WTC11 (cell line): Measurements from ENCODE around the gene UNC13D. TPM values are rescaled to one million over a fixed set of nuclear protein-coding genes. Genes with fewer than 3 reads are reported as not detected.

ENCODE experiments used
- ATAC-seq: fragments of 200-7000 bp; cut with Tn5 transposase; 2 replicates; pipeline ENCODE4 v1.10.0; 2021; ENCODE audit warnings: mild to moderate bottlenecking, moderate library complexity
- CTCF ChIA-PET: fragments of 300-600 bp; sonication (Branson Sonifier 250); formaldehyde crosslinking; loops from one replicate; lab custom pipeline; 2021; ENCODE audit warnings: antibody characterized with exemption; lab: Charles Lee
- POLR2A ChIA-PET: fragments of 350-600 bp; sonication (Branson Sonifier 250); formaldehyde crosslinking; loops from one replicate; lab custom pipeline; 2021; ENCODE audit warnings: antibody characterized with exemption; lab: Charles Lee
- DNase-seq: peaks from one replicate; pipeline ENCODE4 v3.0.0; 2021; ENCODE audit warnings: low spot score
- H3K27ac Mint-ChIP-seq: 2 replicates; pipeline ENCODE4 v1.8.0; 2021; ENCODE audit warnings: mixed read lengths
- H3K27me3 Mint-ChIP-seq: 2 replicates; pipeline ENCODE4 v1.8.0; 2021; ENCODE audit warnings: low read depth, mild to moderate bottlenecking, moderate library complexity, mixed read lengths
- H3K36me3 Mint-ChIP-seq: 2 replicates; pipeline ENCODE4 v1.8.0; 2021; ENCODE audit warnings: mixed read lengths
- H3K4me1 Mint-ChIP-seq: 2 replicates; pipeline ENCODE4 v1.8.0; 2022; ENCODE audit warnings: mixed read lengths
- H3K4me3 Mint-ChIP-seq: 2 replicates; pipeline ENCODE4 v1.8.0; 2021; ENCODE audit warnings: mild to moderate bottlenecking, moderate library complexity, mixed read lengths
- H3K9me3 Mint-ChIP-seq: 2 replicates; pipeline ENCODE4 v1.8.0; 2021; ENCODE audit warnings: mixed read lengths
- ATF1 ChIP-seq: sonication (generic); formaldehyde crosslinking; IDR thresholded peaks from 2 replicates; pipeline ENCODE4 v1.8.1; 2023; ENCODE audit warnings: mild to moderate bottlenecking, moderate library complexity, missing genetic modification reagents
- FOXP1 ChIP-seq: sonication (generic); formaldehyde crosslinking; IDR thresholded peaks from 2 replicates; pipeline ENCODE4 v1.8.0; 2022; ENCODE audit warnings: missing genetic modification reagents, mild to moderate bottlenecking, moderate library complexity, borderline replicate concordance
- NFYB ChIP-seq: sonication (generic); formaldehyde crosslinking; conservative IDR thresholded peaks from 2 replicates; pipeline ENCODE4 v1.8.0; 2022; ENCODE audit warnings: low read depth, missing genetic modification reagents
- PRRX2 ChIP-seq: fragments of 250-450 bp; sonication (Bioruptor Pico); IDR thresholded peaks from 2 replicates; pipeline ENCODE4 v1.8.0; 2021; ENCODE audit warnings: mild to moderate bottlenecking
- SMAD4 ChIP-seq: sonication (generic); formaldehyde crosslinking; IDR thresholded peaks from 2 replicates; pipeline ENCODE4 v1.8.0; 2022; ENCODE audit warnings: mild to moderate bottlenecking, missing genetic modification reagents
- TEAD4 ChIP-seq: sonication (generic); formaldehyde crosslinking; IDR thresholded peaks from 2 replicates; pipeline ENCODE4 v1.8.0; 2022; ENCODE audit warnings: mild to moderate bottlenecking, missing genetic modification reagents
- ZNF121 ChIP-seq: sonication (generic); formaldehyde crosslinking; IDR thresholded peaks from 2 replicates; pipeline ENCODE4 v1.8.0; 2023; ENCODE audit warnings: missing genetic modification reagents
- ZNF671 ChIP-seq: fragments of 250-450 bp; sonication (Bioruptor Pico); IDR thresholded peaks from 2 replicates; pipeline ENCODE4 v1.8.0; 2021; ENCODE audit warnings: mild to moderate bottlenecking
- total RNA-seq: library from RNA; stranded (reverse); gene quantifications from 3 replicates; pipeline ENCODE4 v1.2.3, GENCODE V29; 2021
- TF ChIP-seq, protein P1 (sequence below): sonication (generic); formaldehyde crosslinking; IDR thresholded peaks from 2 replicates; pipeline ENCODE4 v1.8.1; 2023; ENCODE audit warnings: mild to moderate bottlenecking, moderate library complexity, missing genetic modification reagents
- TF ChIP-seq, protein P2 (sequence below): sonication (generic); formaldehyde crosslinking; IDR thresholded peaks from 2 replicates; pipeline ENCODE4 v1.8.0; 2023; ENCODE audit warnings: mild to moderate bottlenecking, missing genetic modification reagents
- TF ChIP-seq, protein P3 (sequence below): sonication (generic); formaldehyde crosslinking; IDR thresholded peaks from 2 replicates; pipeline ENCODE4 v1.8.1; 2022; ENCODE audit warnings: low read depth, missing genetic modification reagents, borderline replicate concordance
- TF ChIP-seq, protein P4 (sequence below): sonication (generic); formaldehyde crosslinking; conservative IDR thresholded peaks from 2 replicates; pipeline ENCODE4 v1.8.1; 2022; ENCODE audit warnings: mild to moderate bottlenecking, missing genetic modification reagents
- TF ChIP-seq, protein P5 (sequence below): sonication (generic); formaldehyde crosslinking; IDR thresholded peaks from 2 replicates; pipeline ENCODE4 v1.8.0; 2022; ENCODE audit warnings: mild to moderate bottlenecking, missing genetic modification reagents
- TF ChIP-seq, protein P6 (sequence below): sonication (generic); formaldehyde crosslinking; IDR thresholded peaks from 2 replicates; pipeline ENCODE4 v1.8.0; 2023; ENCODE audit warnings: missing genetic modification reagents, mild to moderate bottlenecking, borderline replicate concordance
- TF ChIP-seq, protein P7 (sequence below): sonication (generic); formaldehyde crosslinking; IDR thresholded peaks from 2 replicates; pipeline ENCODE4 v1.8.0; 2022; ENCODE audit warnings: mild to moderate bottlenecking, missing genetic modification reagents

UNC13D gene
- total RNA-seq, 1 experiment from 2014 or later = 13.1 TPM

DNA sequence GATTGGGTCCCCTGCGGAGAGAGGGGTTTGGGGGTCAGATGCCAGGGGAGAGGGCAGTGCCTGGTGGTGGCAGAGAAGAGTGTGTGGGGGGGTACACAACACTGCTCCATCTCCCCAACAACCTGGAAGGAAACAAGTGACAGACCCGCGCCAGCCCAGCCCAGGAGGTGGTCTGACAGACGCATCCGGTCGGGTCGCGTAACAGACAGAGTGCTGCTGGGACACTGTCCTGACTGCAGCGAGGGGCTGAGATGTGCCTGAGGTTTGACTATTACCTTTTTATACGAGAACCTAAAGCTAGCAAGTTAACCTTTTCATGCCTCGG, 16.2 kb downstream of the UNC13D start:
- Mint-ChIP-seq H3K9me3 (no peaks in the 10 kb centered on the region), H3K27ac (peak overlapping the region; percentile 63), H3K36me3 (peaks cover 5% of the 10 kb centered on the region; the same call in 1 of the 2 replicates), H3K27me3 (no peaks in the 10 kb centered on the region), H3K4me3 (peak overlapping the region; percentile 47), H3K4me1 (peaks cover 29% of the 10 kb centered on the region)
- TF ChIP-seq, protein P1, sequence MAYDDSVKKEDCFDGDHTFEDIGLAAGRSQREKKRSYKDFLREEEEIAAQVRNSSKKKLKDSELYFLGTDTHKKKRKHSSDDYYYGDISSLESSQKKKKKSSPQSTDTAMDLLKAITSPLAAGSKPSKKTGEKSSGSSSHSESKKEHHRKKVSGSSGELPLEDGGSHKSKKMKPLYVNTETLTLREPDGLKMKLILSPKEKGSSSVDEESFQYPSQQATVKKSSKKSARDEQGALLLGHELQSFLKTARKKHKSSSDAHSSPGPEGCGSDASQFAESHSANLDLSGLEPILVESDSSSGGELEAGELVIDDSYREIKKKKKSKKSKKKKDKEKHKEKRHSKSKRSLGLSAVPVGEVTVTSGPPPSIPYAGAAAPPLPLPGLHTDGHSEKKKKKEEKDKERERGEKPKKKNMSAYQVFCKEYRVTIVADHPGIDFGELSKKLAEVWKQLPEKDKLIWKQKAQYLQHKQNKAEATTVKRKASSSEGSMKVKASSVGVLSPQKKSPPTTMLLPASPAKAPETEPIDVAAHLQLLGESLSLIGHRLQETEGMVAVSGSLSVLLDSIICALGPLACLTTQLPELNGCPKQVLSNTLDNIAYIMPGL = peak; percentile 1; the same call in 1 of the 2 replicates
- TF ChIP-seq, protein P2, sequence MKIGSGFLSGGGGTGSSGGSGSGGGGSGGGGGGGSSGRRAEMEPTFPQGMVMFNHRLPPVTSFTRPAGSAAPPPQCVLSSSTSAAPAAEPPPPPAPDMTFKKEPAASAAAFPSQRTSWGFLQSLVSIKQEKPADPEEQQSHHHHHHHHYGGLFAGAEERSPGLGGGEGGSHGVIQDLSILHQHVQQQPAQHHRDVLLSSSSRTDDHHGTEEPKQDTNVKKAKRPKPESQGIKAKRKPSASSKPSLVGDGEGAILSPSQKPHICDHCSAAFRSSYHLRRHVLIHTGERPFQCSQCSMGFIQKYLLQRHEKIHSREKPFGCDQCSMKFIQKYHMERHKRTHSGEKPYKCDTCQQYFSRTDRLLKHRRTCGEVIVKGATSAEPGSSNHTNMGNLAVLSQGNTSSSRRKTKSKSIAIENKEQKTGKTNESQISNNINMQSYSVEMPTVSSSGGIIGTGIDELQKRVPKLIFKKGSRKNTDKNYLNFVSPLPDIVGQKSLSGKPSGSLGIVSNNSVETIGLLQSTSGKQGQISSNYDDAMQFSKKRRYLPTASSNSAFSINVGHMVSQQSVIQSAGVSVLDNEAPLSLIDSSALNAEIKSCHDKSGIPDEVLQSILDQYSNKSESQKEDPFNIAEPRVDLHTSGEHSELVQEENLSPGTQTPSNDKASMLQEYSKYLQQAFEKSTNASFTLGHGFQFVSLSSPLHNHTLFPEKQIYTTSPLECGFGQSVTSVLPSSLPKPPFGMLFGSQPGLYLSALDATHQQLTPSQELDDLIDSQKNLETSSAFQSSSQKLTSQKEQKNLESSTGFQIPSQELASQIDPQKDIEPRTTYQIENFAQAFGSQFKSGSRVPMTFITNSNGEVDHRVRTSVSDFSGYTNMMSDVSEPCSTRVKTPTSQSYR = 0 out of 2 replicates have a peak, but pooled peaks have one; percentile 4
- 0 out of 2 replicates have a peak, but pooled peaks have one; percentile 15 for TF ChIP-seq ATF1 (CRISPR knock-in tag)
- TF ChIP-seq, protein P3, sequence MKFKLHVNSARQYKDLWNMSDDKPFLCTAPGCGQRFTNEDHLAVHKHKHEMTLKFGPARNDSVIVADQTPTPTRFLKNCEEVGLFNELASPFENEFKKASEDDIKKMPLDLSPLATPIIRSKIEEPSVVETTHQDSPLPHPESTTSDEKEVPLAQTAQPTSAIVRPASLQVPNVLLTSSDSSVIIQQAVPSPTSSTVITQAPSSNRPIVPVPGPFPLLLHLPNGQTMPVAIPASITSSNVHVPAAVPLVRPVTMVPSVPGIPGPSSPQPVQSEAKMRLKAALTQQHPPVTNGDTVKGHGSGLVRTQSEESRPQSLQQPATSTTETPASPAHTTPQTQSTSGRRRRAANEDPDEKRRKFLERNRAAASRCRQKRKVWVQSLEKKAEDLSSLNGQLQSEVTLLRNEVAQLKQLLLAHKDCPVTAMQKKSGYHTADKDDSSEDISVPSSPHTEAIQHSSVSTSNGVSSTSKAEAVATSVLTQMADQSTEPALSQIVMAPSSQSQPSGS (CRISPR knock-in tag) = no peak
- DNase-seq (no peak), ATAC-seq (no peak)
- ChIA-PET CTCF (interaction anchor here (0.7 to 5.5 kb wide), 20 partner anchors 9 to 325 kb away, joined by 3 to 180 read pairs (median 12); partner anchors contain the start of genes GALK1, TRIM47, UNC13D and UNK), POLR2A (interaction anchor here (0.6 to 1.7 kb wide), 6 partner anchors 11 to 50 kb away, joined by 3 to 4 read pairs (median 3); partner anchors contain the start of genes UNC13D, UNK and WBP2)

DNA sequence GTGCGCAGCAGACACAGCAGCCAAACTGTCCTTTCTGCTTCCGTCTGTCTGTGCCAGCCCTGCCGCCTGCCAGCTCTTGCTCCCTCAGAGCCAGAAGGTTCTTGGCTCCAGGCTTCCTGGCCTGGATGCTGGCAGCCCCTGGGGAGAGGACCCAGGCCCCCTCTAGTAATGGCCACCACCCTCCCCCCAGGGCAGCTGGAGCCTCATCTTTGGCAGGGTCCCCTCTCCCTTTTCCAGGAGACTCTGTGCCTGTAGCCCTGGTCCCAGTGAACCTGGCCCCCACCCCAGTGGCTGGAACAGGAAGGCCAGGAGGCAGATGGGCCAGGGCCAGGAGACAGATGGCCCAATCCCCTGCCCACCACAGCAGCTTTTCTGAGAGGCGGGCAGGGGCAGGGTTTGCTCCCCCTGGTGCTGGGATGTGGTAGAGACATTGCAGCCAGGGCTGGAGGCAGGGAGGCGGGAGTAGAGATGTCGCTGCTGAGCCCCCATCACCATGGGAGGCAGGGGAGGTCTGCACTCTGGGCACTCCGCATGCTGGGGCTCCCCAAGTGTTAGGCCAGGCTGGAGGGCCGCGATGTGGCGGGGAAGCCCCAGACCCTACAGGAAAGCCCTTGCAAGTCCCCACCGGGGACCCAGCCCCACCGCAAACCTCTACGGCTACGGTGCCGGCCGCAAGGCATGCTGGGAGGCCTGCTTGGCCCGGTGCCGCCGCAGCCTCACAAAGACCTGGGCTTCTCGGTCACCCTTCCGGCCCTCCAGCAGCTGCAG, 16.7 kb downstream of the UNC13D start:
- Mint-ChIP-seq H3K4me3 (peak overlapping the region; percentile 47), H3K36me3 (peaks cover 5% of the 10 kb centered on the region; the same call in 1 of the 2 replicates), H3K27ac (peak overlapping the region; percentile 63; the same call in 1 of the 2 replicates), H3K4me1 (peaks cover 27% of the 10 kb centered on the region), H3K27me3 (no peaks in the 10 kb centered on the region), H3K9me3 (no peaks in the 10 kb centered on the region)
- peak; percentile 74 for ATAC-seq
- ChIA-PET POLR2A (interaction anchor here (0.6 to 1.7 kb wide), 6 partner anchors 11 to 74 kb away, joined by 3 to 4 read pairs (median 4); partner anchors contain the start of genes UNC13D, UNK and WBP2), CTCF (interaction anchor here (0.6 to 5.5 kb wide), 46 partner anchors 9 to 866 kb away, joined by 3 to 180 read pairs (median 4); partner anchors contain the start of genes GALK1, TRIM47, TRIM65 and UNC13D)
- peak; percentile 91 for DNase-seq
- no peak for TF ChIP-seq NFYB
- TF ChIP-seq, protein P4, sequence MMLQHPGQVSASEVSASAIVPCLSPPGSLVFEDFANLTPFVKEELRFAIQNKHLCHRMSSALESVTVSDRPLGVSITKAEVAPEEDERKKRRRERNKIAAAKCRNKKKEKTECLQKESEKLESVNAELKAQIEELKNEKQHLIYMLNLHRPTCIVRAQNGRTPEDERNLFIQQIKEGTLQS (CRISPR knock-in tag) = no peak
- peak; percentile 79; the same call in 1 of the 2 replicates for TF ChIP-seq FOXP1
- no peak for TF ChIP-seq TEAD4 (CRISPR knock-in tag)
- TF ChIP-seq ZNF121 (CRISPR knock-in tag) = peak; percentile 45; the same call in 1 of the 2 replicates
- TF ChIP-seq, protein P5, sequence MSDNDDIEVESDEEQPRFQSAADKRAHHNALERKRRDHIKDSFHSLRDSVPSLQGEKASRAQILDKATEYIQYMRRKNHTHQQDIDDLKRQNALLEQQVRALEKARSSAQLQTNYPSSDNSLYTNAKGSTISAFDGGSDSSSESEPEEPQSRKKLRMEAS = peak; percentile 69; the same call in 1 of the 2 replicates
- 0 out of 2 replicates have a peak, but pooled peaks have one; percentile 45 for TF ChIP-seq ZNF671 (CRISPR knock-in tag)
- 0 out of 2 replicates have a peak, but pooled peaks have one; percentile 16 for TF ChIP-seq ATF1 (CRISPR knock-in tag)
- TF ChIP-seq, protein P2 = 0 out of 2 replicates have a peak, but pooled peaks have one; percentile 40
- TF ChIP-seq SMAD4 = no peak
- TF ChIP-seq, protein P6, sequence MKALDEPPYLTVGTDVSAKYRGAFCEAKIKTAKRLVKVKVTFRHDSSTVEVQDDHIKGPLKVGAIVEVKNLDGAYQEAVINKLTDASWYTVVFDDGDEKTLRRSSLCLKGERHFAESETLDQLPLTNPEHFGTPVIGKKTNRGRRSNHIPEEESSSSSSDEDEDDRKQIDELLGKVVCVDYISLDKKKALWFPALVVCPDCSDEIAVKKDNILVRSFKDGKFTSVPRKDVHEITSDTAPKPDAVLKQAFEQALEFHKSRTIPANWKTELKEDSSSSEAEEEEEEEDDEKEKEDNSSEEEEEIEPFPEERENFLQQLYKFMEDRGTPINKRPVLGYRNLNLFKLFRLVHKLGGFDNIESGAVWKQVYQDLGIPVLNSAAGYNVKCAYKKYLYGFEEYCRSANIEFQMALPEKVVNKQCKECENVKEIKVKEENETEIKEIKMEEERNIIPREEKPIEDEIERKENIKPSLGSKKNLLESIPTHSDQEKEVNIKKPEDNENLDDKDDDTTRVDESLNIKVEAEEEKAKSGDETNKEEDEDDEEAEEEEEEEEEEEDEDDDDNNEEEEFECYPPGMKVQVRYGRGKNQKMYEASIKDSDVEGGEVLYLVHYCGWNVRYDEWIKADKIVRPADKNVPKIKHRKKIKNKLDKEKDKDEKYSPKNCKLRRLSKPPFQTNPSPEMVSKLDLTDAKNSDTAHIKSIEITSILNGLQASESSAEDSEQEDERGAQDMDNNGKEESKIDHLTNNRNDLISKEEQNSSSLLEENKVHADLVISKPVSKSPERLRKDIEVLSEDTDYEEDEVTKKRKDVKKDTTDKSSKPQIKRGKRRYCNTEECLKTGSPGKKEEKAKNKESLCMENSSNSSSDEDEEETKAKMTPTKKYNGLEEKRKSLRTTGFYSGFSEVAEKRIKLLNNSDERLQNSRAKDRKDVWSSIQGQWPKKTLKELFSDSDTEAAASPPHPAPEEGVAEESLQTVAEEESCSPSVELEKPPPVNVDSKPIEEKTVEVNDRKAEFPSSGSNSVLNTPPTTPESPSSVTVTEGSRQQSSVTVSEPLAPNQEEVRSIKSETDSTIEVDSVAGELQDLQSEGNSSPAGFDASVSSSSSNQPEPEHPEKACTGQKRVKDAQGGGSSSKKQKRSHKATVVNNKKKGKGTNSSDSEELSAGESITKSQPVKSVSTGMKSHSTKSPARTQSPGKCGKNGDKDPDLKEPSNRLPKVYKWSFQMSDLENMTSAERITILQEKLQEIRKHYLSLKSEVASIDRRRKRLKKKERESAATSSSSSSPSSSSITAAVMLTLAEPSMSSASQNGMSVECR = 0 out of 2 replicates have a peak, but pooled peaks have one; percentile 27
- 0 out of 2 replicates have a peak, but pooled peaks have one; percentile 35 for TF ChIP-seq PRRX2 (CRISPR knock-in tag)
- TF ChIP-seq, protein P7, sequence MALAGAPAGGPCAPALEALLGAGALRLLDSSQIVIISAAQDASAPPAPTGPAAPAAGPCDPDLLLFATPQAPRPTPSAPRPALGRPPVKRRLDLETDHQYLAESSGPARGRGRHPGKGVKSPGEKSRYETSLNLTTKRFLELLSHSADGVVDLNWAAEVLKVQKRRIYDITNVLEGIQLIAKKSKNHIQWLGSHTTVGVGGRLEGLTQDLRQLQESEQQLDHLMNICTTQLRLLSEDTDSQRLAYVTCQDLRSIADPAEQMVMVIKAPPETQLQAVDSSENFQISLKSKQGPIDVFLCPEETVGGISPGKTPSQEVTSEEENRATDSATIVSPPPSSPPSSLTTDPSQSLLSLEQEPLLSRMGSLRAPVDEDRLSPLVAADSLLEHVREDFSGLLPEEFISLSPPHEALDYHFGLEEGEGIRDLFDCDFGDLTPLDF (CRISPR knock-in tag) = no peak
